ENCODE data around the gene BLVRB.

The BLVRB gene

DNA sequence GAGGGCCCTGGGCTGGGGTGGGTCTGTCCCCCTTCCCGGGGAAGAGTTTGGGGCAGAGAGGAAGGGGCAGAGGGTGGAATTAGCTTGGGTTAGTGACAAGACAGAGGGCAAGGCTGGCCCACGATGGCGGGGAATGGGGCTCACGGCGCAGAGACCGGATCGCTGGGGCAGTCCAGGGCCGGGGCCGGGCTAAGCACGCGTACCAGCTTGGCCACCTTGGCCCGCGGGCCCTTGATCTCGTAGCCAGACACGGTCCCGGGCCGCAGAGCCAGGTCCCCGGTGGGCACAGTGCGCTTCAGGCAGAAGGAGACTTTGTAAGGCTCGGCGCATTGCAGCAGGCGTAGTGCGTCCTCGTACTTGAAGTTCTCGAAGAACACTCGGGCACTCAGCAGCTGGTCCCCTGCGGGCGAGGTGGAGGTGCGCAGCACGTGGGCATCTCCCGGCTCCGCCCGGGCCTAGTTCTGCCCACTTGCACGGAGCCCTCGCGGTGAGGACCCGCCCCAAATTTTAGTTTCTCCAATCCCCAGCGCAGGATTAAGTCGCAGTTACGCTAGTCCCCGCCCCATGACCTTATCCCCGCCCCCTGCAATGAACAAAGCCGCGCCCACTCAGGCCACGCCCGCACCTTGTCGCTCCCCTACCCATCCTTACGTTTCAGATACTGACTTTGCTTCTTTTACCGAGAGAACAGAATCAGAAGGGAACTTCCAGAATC, 67.0 kb downstream of the BLVRB start:
- peak; percentile 78 for DNase-seq

Measured in stimulated activated CD4-positive, alpha-beta T cell treated with anti-CD3 and anti-CD28 coated beads, Interleukin-1b, Interleukin-23, amount 100 ng/mL, for 48 hours (primary cell).